A549 (cell line): ENCODE results near the gene BCAS3.

Source experiments
- CEBPB ChIP-seq, 2 experiments: fragments of >200 bp in 1 of 2; sonication (Bioruptor Twin) in 1 of 2; formaldehyde crosslinking in 1 of 2; IDR thresholded peaks; 2 replicates each; pipeline ENCODE4 v1.6.1; 2012 to 2016
- HDAC2 ChIP-seq: fragments of 200-600 bp; sonication (generic); IDR thresholded peaks from 2 replicates; pipeline ENCODE4 v1.6.1; 2016
- KDM1A ChIP-seq: fragments of 200-600 bp; sonication (generic); IDR thresholded peaks from 2 replicates; pipeline ENCODE4 v1.6.1; 2016; ENCODE audit warnings: low read depth, mild to moderate bottlenecking
- MAFK ChIP-seq: fragments of 450-650 bp; IDR thresholded peaks from 2 replicates; pipeline ENCODE4 v1.6.1; 2014; ENCODE audit not compliant: partially characterized antibody
- PHF8 ChIP-seq: fragments of 200-600 bp; sonication (generic); IDR thresholded peaks from 2 replicates; pipeline ENCODE4 v1.6.1; 2016; ENCODE audit warnings: low read depth, mild to moderate bottlenecking, antibody characterized with exemption, moderate library complexity, borderline replicate concordance
- POLR2A ChIP-seq: IDR thresholded peaks from 2 replicates; pipeline ENCODE4 v1.6.1; 2012; ENCODE audit warnings: mild to moderate bottlenecking, low read length
- RAD21 ChIP-seq, 2 experiments: fragments of >200 bp in 1 of 2; sonication (Bioruptor Twin) in 1 of 2; formaldehyde crosslinking in 1 of 2; IDR thresholded peaks in 1 of 2; conservative IDR thresholded peaks in 1 of 2; 2 replicates in 1 of 2; 3 replicates in 1 of 2; pipeline ENCODE4 v1.6.1; 2012 to 2018; ENCODE audit warnings: inconsistent platforms in 1 of 2
- RARB ChIP-seq: fragments of 250-450 bp; sonication (Bioruptor Pico); IDR thresholded peaks from 2 replicates; pipeline ENCODE4 v1.8.0; 2021; ENCODE audit warnings: mild to moderate bottlenecking, moderate library complexity
- TF ChIP-seq, protein P1 (sequence below): fragments of >200 bp; sonication (Bioruptor Twin); formaldehyde crosslinking; IDR thresholded peaks from 3 replicates; pipeline ENCODE4 v1.5.1; 2016
- TF ChIP-seq, protein P2 (sequence below): fragments of 200-600 bp; sonication (generic); IDR thresholded peaks from 2 replicates; pipeline ENCODE4 v1.6.1; 2016; ENCODE audit warnings: antibody characterized with exemption, mild to moderate bottlenecking, moderate library complexity
- TF ChIP-seq, protein P3 (sequence below): fragments of 450-650 bp; IDR thresholded peaks from 2 replicates; pipeline ENCODE4 v1.6.1; 2014; ENCODE audit warnings: antibody characterized with exemption
- TF ChIP-seq, protein P4 (sequence below): IDR thresholded peaks from 2 replicates; pipeline ENCODE4 v1.6.1; 2012

DNA sequence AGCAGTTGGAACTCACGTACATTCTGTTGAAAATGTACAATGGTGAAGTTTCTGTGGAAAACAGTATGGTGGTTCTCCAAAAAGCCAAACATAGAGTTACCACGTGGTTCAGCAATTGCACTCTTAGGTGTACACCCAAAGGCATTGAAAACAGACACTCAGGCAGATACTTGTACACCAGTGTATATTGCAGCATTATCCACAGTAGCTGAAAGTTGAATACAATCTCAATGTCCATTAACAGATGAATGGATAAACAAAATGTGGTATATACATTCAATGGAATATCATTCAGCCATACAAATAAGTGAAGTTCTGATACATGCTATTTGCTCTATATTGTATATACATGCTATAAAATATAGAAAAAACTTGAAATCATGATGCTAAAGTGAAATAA lies 745.2 kb downstream of the BCAS3 start:
- TF ChIP-seq, protein P1, sequence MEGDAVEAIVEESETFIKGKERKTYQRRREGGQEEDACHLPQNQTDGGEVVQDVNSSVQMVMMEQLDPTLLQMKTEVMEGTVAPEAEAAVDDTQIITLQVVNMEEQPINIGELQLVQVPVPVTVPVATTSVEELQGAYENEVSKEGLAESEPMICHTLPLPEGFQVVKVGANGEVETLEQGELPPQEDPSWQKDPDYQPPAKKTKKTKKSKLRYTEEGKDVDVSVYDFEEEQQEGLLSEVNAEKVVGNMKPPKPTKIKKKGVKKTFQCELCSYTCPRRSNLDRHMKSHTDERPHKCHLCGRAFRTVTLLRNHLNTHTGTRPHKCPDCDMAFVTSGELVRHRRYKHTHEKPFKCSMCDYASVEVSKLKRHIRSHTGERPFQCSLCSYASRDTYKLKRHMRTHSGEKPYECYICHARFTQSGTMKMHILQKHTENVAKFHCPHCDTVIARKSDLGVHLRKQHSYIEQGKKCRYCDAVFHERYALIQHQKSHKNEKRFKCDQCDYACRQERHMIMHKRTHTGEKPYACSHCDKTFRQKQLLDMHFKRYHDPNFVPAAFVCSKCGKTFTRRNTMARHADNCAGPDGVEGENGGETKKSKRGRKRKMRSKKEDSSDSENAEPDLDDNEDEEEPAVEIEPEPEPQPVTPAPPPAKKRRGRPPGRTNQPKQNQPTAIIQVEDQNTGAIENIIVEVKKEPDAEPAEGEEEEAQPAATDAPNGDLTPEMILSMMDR = no peak
- TF ChIP-seq, protein P2, sequence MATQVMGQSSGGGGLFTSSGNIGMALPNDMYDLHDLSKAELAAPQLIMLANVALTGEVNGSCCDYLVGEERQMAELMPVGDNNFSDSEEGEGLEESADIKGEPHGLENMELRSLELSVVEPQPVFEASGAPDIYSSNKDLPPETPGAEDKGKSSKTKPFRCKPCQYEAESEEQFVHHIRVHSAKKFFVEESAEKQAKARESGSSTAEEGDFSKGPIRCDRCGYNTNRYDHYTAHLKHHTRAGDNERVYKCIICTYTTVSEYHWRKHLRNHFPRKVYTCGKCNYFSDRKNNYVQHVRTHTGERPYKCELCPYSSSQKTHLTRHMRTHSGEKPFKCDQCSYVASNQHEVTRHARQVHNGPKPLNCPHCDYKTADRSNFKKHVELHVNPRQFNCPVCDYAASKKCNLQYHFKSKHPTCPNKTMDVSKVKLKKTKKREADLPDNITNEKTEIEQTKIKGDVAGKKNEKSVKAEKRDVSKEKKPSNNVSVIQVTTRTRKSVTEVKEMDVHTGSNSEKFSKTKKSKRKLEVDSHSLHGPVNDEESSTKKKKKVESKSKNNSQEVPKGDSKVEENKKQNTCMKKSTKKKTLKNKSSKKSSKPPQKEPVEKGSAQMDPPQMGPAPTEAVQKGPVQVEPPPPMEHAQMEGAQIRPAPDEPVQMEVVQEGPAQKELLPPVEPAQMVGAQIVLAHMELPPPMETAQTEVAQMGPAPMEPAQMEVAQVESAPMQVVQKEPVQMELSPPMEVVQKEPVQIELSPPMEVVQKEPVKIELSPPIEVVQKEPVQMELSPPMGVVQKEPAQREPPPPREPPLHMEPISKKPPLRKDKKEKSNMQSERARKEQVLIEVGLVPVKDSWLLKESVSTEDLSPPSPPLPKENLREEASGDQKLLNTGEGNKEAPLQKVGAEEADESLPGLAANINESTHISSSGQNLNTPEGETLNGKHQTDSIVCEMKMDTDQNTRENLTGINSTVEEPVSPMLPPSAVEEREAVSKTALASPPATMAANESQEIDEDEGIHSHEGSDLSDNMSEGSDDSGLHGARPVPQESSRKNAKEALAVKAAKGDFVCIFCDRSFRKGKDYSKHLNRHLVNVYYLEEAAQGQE = no peak
- TF ChIP-seq MAFK (no peak), RARB (CRISPR knock-in tag) (no peak), HDAC2 (no peak), CEBPB (IDR thresholded peaks at IDR 0.05) (no peak), PHF8 (no peak), RAD21 (conservative IDR thresholded peaks at IDR 0.05 in 1 of 2, IDR thresholded peaks at IDR 0.05 in 1 of 2) (no peak), KDM1A (no peak), POLR2A (no peak)
- TF ChIP-seq, protein P3, sequence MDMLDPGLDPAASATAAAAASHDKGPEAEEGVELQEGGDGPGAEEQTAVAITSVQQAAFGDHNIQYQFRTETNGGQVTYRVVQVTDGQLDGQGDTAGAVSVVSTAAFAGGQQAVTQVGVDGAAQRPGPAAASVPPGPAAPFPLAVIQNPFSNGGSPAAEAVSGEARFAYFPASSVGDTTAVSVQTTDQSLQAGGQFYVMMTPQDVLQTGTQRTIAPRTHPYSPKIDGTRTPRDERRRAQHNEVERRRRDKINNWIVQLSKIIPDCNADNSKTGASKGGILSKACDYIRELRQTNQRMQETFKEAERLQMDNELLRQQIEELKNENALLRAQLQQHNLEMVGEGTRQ = no peak
- TF ChIP-seq, protein P4, sequence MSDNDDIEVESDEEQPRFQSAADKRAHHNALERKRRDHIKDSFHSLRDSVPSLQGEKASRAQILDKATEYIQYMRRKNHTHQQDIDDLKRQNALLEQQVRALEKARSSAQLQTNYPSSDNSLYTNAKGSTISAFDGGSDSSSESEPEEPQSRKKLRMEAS = no peak
